Astrocyte (in vitro differentiated cells and primary cell): Measurements from ENCODE around the gene PAX6. TPM values are rescaled to one million over a fixed set of nuclear protein-coding genes. Genes with fewer than 3 reads are reported as not detected.

Source experiments
- DNase-seq: peaks from one replicate; pipeline ENCODE4 v3.0.0-alpha.2; 2010; ENCODE audit warnings: low read depth
- FAIRE-seq: peaks from 2 replicates; lab custom pipeline; 2011; peaks lifted over from hg19 to GRCh38; lab: Jason Lieb, UNC
- H2AFZ ChIP-seq: 2 replicates; pipeline ENCODE4 v1.6.0; 2012; ENCODE audit warnings: low read depth, low read length, inconsistent platforms
- H3K27ac ChIP-seq: 2 replicates; pipeline ENCODE4 v1.5.1; 2011; ENCODE audit warnings: low read depth, low read length, inconsistent platforms
- H3K27me3 ChIP-seq: 2 replicates; pipeline ENCODE4 v1.6.0; 2011; ENCODE audit warnings: low read length, inconsistent platforms; ENCODE audit not compliant: insufficient read depth
- H3K36me3 ChIP-seq: 2 replicates; pipeline ENCODE4 v1.5.1; 2011; ENCODE audit warnings: low read length, inconsistent platforms; ENCODE audit not compliant: insufficient read depth
- H3K4me1 ChIP-seq: 2 replicates; pipeline ENCODE4 v1.5.1; 2011; ENCODE audit warnings: low read length, inconsistent platforms; ENCODE audit not compliant: insufficient read depth
- H3K4me2 ChIP-seq: 2 replicates; pipeline ENCODE4 v1.6.0; 2012; ENCODE audit warnings: low read length, inconsistent platforms
- H3K4me3 ChIP-seq: 2 replicates; pipeline ENCODE4 v1.5.1; 2011; ENCODE audit warnings: low read depth, mild to moderate bottlenecking, low read length, inconsistent platforms; ENCODE audit not compliant: insufficient read depth
- H3K79me2 ChIP-seq: 2 replicates; pipeline ENCODE4 v1.6.0; 2012; ENCODE audit warnings: mild to moderate bottlenecking, low read length, inconsistent platforms; ENCODE audit not compliant: insufficient read depth
- H3K9ac ChIP-seq: 2 replicates; pipeline ENCODE4 v1.6.0; 2012; ENCODE audit warnings: mild to moderate bottlenecking, low read length, inconsistent platforms
- H3K9me3 ChIP-seq: 2 replicates; pipeline ENCODE4 v1.5.1; 2012; ENCODE audit warnings: low read depth, mild to moderate bottlenecking, low read length, inconsistent platforms; ENCODE audit not compliant: insufficient read depth
- H4K20me1 ChIP-seq: 2 replicates; pipeline ENCODE4 v1.6.0; 2012; ENCODE audit warnings: low read length, inconsistent platforms; ENCODE audit not compliant: insufficient read depth
- H3K27ac Mint-ChIP-seq: one replicate; pipeline ENCODE4 v1.8.0; 2021; ENCODE audit warnings: mild to moderate bottlenecking, mixed read lengths; ENCODE audit not compliant: unreplicated experiment
- H3K27me3 Mint-ChIP-seq: one replicate; pipeline ENCODE4 v1.8.0; 2021; ENCODE audit warnings: low read depth, mixed read lengths; ENCODE audit not compliant: unreplicated experiment
- H3K36me3 Mint-ChIP-seq: one replicate; pipeline ENCODE4 v1.8.0; 2021; ENCODE audit warnings: low read depth, mixed read lengths; ENCODE audit not compliant: unreplicated experiment
- H3K4me1 Mint-ChIP-seq: one replicate; pipeline ENCODE4 v1.8.0; 2021; ENCODE audit warnings: low read depth, mixed read lengths; ENCODE audit not compliant: unreplicated experiment
- H3K4me3 Mint-ChIP-seq: one replicate; pipeline ENCODE4 v1.8.0; 2021; ENCODE audit warnings: mild to moderate bottlenecking, moderate library complexity, mixed read lengths; ENCODE audit not compliant: unreplicated experiment
- H3K9me3 Mint-ChIP-seq: one replicate; pipeline ENCODE4 v1.8.0; 2021; ENCODE audit warnings: mild to moderate bottlenecking, mixed read lengths; ENCODE audit not compliant: unreplicated experiment
- EZH2 ChIP-seq: IDR thresholded peaks from 2 replicates; pipeline ENCODE4 v1.6.1; 2012; ENCODE audit warnings: mild to moderate bottlenecking, low read length, inconsistent platforms; ENCODE audit not compliant: insufficient read depth
- total RNA-seq: library from RNA; stranded (reverse); gene quantifications from 2 replicates; pipeline ENCODE4 v1.2.1, GENCODE V29; 2021
- TF ChIP-seq, protein P1 (sequence below): IDR thresholded peaks from 2 replicates; pipeline ENCODE4 v1.5.1; 2011; ENCODE audit warnings: low read depth, mild to moderate bottlenecking, inconsistent platforms, low read length, moderate library complexity; ENCODE audit not compliant: insufficient read depth

The PAX6 gene
- total RNA-seq, 1 donor from 2014 or later: 12.2 TPM

DNA sequence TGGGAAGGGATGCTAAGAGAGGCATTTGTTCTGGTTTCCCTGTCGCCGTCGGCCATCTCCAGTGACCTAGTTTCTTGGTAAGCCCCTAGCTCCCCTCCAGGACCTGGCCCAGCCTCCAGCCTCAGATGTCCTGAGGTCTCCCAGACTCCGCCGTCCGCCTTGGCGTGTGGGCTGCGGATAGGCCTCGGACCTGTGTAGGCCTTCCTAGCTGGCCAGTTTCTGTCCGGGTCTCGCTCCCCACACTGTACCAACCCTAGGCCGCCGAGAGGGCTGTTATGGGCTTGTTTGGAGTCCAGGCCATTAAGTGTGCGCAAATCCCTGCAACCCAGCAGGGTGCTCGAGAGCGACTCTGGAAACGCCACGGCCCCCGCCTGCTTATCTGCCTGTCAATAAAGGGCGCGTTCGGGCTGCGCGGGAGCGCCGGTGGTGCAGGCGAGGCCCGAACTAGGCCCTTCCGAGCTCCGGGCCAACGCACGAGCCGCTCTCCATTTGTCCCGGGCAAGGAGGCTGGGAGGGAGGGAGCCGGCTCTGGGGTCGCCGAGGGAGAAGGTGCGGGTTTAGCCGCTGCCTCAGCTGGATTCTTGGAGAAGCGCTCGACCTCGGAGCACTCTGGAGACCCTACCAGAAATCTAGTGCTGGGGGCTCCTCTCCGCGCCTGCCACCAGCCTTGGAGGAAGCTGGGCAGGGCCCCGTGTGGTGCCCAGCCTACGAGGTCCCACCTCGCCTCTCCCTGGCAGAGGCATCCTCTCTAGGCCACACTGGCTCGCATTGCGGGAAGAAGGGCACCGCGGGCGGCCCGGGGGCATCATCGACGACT, 8.7 kb upstream of the PAX6 start:
- H3K9me3 ChIP-seq: no peaks in the 10 kb centered on the region
- H3K27me3 ChIP-seq: peaks cover 84% of the 10 kb centered on the region
- no peak overlapping the region for H3K4me3 ChIP-seq
- peaks cover 6% of the 10 kb centered on the region for H3K4me1 ChIP-seq
- H2AFZ ChIP-seq: no peak overlapping the region
- no peak overlapping the region for H3K9ac ChIP-seq
- Mint-ChIP-seq H3K4me1 (peaks cover 4% of the 10 kb centered on the region), H3K27ac (no peak overlapping the region), H3K36me3 (peaks cover 3% of the 10 kb centered on the region), H3K9me3 (peaks cover 21% of the 10 kb centered on the region), H3K27me3 (peaks cover 80% of the 10 kb centered on the region), H3K4me3 (no peak overlapping the region)
- H3K4me2 ChIP-seq: no peak overlapping the region
- TF ChIP-seq EZH2: no peak
- TF ChIP-seq, protein P1, sequence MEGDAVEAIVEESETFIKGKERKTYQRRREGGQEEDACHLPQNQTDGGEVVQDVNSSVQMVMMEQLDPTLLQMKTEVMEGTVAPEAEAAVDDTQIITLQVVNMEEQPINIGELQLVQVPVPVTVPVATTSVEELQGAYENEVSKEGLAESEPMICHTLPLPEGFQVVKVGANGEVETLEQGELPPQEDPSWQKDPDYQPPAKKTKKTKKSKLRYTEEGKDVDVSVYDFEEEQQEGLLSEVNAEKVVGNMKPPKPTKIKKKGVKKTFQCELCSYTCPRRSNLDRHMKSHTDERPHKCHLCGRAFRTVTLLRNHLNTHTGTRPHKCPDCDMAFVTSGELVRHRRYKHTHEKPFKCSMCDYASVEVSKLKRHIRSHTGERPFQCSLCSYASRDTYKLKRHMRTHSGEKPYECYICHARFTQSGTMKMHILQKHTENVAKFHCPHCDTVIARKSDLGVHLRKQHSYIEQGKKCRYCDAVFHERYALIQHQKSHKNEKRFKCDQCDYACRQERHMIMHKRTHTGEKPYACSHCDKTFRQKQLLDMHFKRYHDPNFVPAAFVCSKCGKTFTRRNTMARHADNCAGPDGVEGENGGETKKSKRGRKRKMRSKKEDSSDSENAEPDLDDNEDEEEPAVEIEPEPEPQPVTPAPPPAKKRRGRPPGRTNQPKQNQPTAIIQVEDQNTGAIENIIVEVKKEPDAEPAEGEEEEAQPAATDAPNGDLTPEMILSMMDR: no peak
- H3K79me2 ChIP-seq: peaks cover 4% of the 10 kb centered on the region
- FAIRE-seq: no peak
- no peak overlapping the region for H3K27ac ChIP-seq
- H4K20me1 ChIP-seq: no peaks in the 10 kb centered on the region
- no peaks in the 10 kb centered on the region for H3K36me3 ChIP-seq
- DNase-seq: no peak

DNA sequence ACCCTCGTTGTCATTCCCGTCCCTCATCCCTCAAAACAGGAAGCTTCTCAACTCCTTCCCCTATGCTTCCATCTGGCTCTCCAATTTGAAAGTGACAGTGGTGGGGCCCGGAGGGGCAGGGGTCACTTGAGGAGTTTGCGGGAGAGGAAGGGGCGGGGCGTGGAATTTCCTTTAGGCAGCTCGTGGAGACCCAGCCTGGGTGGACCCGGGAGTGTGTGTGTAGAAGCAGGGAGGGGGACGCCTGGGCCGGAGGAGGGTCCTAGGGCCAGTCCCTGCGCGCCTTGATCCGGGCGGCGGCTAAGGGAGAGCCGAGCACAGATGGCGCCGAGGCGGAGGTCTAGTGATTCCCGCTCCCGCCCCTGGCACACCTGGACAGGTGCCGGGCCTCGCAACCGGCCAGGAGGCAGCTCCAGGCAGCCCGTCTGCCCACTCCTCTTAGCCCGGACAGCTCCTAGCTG, 7.8 kb upstream of the PAX6 start:
- Histone ChIP-seq H3K4me3 (no peak overlapping the region), H3K9me3 (no peaks in the 10 kb centered on the region), H3K9ac (no peak overlapping the region), H3K36me3 (no peaks in the 10 kb centered on the region), H3K27ac (no peak overlapping the region), H3K27me3 (peaks cover 81% of the 10 kb centered on the region), H3K79me2 (peaks cover 4% of the 10 kb centered on the region), H4K20me1 (no peaks in the 10 kb centered on the region), H3K4me2 (no peak overlapping the region), H2AFZ (no peak overlapping the region), H3K4me1 (peaks cover 13% of the 10 kb centered on the region)
- H3K9me3 Mint-ChIP-seq: peaks cover 17% of the 10 kb centered on the region
- H3K4me3 Mint-ChIP-seq: no peak overlapping the region
- peaks cover 4% of the 10 kb centered on the region for H3K4me1 Mint-ChIP-seq
- peaks cover 78% of the 10 kb centered on the region for H3K27me3 Mint-ChIP-seq
- H3K36me3 Mint-ChIP-seq: peaks cover 3% of the 10 kb centered on the region
- H3K27ac Mint-ChIP-seq: peak overlapping the region; percentile 62
- DNase-seq (no peak), FAIRE-seq (no peak)
- TF ChIP-seq, protein P1: no peak
- no peak for TF ChIP-seq EZH2

DNA sequence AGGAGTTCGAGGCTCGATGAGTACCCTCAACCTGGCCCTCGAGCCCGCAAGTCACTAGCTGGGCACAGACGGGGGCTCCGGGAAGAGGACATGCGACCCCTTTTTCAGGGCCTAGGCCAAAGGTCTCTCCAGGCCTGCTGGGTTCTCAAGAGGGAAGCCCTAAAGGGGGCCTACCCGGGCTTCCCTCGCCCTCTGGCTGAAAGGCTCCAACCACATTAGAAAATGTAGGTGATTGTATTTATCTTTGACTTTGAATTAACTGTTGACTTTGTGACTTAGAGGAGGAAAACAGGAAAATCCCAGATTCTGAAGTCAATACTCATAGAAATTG, 7.3 kb upstream of the PAX6 start:
- H3K27ac Mint-ChIP-seq: peak overlapping the region; percentile 62
- H4K20me1 ChIP-seq: no peaks in the 10 kb centered on the region
- no peak overlapping the region for H3K4me3 Mint-ChIP-seq
- no peak overlapping the region for H3K9ac ChIP-seq
- FAIRE-seq: no peak
- peaks cover 4% of the 10 kb centered on the region for H3K79me2 ChIP-seq
- no peak for DNase-seq
- peak overlapping the region; percentile 99 for H3K4me2 ChIP-seq
- H3K9me3 ChIP-seq: no peaks in the 10 kb centered on the region
- H3K4me3 ChIP-seq: peak overlapping the region; percentile 60
- peaks cover 79% of the 10 kb centered on the region for H3K27me3 Mint-ChIP-seq
- peaks cover 20% of the 10 kb centered on the region for H3K9me3 Mint-ChIP-seq
- H3K27me3 ChIP-seq: peaks cover 75% of the 10 kb centered on the region
- peaks cover 3% of the 10 kb centered on the region for H3K36me3 Mint-ChIP-seq
- peaks cover 4% of the 10 kb centered on the region for H3K4me1 Mint-ChIP-seq
- H3K36me3 ChIP-seq: no peaks in the 10 kb centered on the region
- H3K4me1 ChIP-seq: peaks cover 13% of the 10 kb centered on the region
- no peak overlapping the region for H2AFZ ChIP-seq
- H3K27ac ChIP-seq: no peak overlapping the region
- TF ChIP-seq, protein P1: no peak
- TF ChIP-seq EZH2: no peak
